ENCODE data around the gene ATP10D.
"Not testable (repeated sequence)": the region's sequence is repeated elsewhere in the genome, so short reads cannot be mapped to it uniquely, and the experiment has no call there.

Gene ATP10D

GRCh38 chr4:47485047-47485692 lies at the start of gene ATP10D:
TSS of gene ATP10D (plus strand) at chr4:47485275. CDS start at chr4:47512541, 27,266 bp downstream.
- DNase-seq (ENCODE audit: low spot score): peak; percentile 83

DNA sequence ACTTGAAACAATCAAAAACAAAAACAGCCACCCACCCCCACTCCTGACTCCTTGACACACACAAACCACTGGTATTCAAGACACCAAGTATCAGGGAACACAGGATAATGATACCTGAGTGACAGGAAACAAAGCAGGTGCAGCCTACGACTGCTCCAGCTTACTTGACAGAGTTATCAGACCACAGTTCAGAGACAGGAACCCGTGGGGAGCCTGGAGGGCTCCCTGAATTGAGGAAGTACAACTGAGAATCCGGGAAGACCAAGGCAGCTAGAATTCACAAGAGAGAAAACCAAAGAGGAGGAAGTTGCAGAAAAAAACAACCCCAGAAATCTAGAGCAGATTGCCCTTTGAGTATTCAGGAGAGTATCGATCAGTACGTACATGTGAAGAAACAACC lies 42.1 kb upstream of the ATP10D start:
- DNase-seq (ENCODE audit: low spot score): peak; percentile 5

DNA sequence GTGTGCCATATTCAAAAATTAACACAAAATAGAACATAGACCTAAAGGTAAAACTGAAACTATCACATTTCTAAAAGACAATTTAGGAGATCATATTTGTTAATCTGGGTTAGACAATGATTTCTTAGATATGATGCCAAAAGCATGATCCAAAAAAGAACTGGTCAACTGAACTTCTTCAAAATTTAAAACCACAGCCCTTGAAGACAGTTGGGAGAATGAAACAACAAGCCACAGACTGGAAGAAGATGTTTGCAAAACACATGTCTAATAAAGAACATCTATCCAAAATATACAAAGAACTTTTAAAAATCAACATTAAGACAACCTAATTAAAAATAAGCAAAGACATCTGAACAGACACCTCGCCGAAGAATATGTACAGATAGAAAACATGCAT lies 41.0 kb upstream of the ATP10D start:
- no peak for DNase-seq (ENCODE audit: low spot score)

GRCh38 chr4:47451657-47452056 lies 33.4 kb upstream of the ATP10D start:
- no peak for DNase-seq (ENCODE audit: low spot score)

GRCh38 chr4:47462799-47463234 lies 22.3 kb upstream of the ATP10D start:
- peak; percentile 21 for DNase-seq (ENCODE audit: low spot score)

DNA sequence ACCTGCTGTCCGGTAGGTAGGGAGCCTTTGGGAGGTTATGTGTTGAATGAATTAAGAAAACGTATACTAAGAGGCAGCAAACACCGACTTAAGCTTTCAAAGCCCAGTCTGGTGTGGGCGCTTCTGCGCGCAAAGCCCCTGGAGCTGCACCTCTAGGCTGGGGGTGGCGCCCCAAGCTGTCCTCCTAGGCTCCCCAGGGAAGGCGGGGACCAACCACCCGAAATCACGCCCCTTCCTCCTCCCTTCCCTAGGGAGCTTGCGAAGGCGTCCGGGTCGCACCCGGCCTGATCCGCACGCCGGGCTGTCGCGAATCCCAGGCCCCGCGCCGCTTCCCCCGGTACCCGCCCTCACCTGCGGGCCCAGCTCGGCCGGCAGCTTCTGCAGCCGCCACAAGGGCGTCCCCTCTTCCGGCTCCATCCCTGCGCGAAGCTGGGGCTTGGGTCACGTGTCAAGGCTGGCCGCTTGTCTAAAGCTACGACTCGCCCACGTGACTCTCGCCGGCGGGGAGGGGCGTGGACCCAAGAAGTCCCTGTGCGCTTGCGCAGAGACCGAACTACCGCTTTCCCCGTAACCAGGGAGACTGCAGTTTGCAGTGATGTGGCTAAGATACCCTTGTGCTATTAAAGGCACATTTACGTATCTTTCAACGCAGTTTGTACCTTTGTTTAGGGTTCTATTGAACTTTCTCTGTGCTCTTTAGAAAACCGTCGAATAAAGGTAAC lies 21.7 kb upstream of the ATP10D start, which contains the start of gene COMMD8:
Gene COMMD8, minus strand, starts transcription at position 468 of the 722 bp plus-strand sequence. Its CDS starts 51 bp downstream, at position 417.
- DNase-seq (ENCODE audit: low spot score): peak; percentile 95

DNA sequence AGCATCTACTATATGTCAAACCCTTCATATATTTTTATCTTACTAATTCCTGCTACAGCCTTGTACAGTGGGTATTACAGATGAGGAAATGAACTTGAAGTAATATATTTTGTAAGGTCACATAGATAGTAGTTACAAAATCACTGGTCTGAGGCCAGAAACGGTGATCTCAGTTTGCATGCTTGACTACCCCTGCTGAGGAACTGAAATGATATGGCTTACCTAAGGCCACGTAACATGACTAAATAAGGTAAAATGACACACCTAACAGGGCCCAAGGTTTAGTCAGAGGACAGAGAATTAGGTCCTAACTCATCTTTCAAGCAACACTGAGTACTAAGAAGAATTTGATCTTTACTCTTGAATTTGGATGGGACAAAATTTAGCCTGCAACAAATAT lies 20.1 kb upstream of the ATP10D start:
- peak; percentile 34 for DNase-seq (ENCODE audit: low spot score)

DNA sequence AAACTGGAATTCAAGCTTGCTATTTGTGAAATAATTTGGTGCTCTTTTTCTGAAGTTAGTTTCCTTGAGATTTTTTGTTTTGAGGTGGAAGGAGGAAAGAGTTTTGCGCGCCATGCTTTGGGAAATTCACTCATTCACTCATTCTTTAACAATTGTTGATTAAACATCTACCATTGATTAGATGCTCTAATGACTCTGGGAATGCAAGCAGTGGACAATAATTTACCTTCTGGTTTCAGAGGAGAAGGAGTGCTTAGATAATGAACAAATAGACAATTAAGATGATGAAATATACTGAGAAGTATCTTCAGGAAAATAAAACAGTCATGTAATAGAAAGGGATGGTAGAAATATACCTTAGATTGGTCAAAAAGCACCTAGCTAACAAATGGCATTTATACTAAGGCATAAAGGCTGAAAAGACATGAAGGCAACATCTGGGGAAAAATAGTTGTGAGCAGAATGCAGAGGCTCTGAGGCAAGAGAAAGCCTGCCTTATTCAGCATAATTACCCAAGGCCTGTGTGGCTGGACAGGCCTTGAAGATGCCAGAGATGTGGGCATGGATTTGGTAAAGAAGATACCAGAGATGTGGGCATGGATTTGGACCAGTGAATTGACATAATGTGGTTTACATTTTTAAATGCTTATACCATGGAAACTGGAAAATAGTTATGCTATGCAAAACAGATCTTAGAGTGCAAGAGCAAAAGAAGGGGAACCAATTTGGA lies 18.9 kb upstream of the ATP10D start:
- DNase-seq (ENCODE audit: low spot score): no peak

DNA sequence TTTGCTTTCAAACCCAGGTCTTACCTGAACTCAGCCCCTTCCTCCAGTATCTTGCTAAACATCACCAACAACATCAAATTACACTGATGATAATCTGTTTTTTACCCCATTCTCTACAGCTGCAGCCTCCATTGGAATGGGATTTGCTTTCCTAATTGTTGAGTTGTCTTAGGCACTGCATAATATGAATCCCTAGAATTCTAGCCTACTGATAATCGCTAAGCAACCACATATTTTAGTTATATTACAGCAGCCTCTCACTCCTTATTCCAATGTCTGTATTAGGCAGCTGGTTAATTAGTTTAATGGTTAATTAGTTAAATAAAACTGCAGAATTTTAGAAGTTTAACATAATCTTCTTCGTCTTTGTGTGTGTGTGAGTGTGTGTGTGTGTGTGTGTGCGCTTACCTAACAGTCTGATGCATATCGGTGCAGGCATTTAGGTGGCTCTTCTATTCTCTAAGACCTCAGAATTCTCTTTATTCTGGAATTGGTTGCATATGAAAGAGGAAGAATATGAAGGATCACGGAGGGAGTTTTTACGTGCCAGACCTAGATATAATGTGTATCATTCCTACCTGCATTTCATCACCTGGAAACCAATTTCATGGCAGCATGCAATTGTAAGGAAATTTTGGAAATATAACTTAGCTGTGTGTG lies 16.2 kb upstream of the ATP10D start:
- DNase-seq (ENCODE audit: low spot score): no peak

- no peak for DNase-seq (ENCODE audit: low spot score)
These were observed 15.1 kb upstream of the ATP10D start for GRCh38 chr4:47469951-47470350.

- DNase-seq (ENCODE audit: low spot score): no peak
These were observed 14.0 kb upstream of the ATP10D start for GRCh38 chr4:47471064-47471463.

DNA sequence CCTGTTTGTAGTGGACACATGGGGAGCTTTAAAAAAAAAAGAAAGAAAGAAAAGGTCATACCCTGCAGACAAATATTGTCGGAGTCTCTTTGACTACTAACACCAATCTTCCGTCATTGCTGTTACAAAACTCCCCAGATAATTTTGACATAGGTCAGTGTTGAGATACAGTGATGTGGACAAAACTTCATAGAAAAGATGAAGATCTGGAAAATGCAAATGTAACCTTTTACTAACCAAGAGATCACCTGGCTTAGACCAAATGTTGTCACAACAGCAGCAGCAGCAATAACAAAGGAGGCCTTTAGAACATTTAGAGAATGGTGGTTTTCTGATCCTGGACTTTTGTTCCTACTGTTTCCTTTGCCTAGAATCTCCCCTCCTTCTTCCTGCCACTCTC lies 13.5 kb upstream of the ATP10D start:
- no peak for DNase-seq (ENCODE audit: low spot score)

DNA sequence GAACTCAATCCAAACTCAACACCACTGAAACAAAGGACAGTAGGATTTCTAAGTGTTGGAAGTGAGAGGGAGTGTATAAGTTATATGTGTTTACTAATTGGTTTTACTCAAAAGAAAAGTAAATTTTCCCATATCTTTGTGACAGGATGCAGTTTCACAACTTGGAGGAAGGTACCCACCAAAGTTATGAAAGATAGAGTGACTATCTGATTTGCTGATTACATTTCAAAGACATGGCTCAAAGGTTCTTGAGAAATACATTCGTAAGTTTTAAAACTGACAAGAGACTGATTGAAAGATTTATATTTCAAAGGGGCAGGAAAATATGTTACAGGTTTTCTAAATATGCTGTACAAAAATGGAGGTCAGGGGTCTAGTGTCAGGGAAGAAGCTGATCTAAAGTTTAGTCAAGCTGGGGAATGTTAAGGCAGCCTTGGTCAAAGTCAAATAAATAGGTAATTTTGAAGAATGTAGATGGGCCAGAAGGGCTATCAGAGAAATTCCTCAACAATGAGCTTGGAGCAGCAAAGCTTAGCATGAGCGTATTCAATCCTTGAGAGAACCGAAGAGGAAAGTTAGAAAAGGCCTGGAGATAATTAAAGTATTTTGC lies 11.8 kb upstream of the ATP10D start:
- no peak for DNase-seq (ENCODE audit: low spot score)

DNA sequence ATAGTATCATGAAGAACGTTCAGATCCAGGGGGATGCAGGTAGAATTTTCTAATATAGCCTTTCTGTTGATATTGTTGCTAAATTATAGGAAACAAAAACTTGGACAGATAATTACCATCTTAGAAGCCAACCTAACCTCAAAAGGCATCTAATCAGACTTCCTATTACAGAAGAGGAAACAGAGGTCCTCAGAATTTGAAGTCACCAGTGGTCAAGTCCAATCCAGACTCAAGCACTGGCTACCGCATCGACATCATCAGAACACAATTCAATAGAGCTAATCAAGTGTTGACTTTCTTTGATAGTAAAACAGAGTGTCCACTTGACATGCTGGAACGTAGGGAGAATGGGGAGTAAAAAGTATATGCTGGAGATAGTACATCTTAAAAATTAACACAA lies 10.3 kb upstream of the ATP10D start:
- no peak for DNase-seq (ENCODE audit: low spot score)

- DNase-seq (ENCODE audit: low spot score): no peak
These were observed 9.7 kb upstream of the ATP10D start for GRCh38 chr4:47475411-47475810.

DNA sequence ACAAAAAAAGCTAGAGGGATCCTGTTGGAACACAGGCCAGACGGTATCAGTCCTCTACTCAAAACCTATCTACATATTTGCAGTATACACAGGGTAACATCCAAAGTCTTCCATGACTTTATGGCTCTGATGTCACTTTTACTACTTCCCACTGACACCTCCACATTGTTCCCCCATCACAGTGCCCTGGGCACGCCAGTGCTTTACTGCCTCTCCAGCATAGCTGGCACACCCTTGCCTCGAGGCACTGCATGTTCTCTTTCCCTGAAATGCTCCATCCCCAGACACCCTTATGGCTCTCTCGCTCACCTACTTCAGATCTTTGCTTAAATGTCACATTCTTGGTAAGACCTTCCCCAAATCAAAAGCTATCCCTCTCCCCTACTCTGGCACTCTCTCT lies 6.3 kb upstream of the ATP10D start:
- DNase-seq (ENCODE audit: low spot score): no peak

DNA sequence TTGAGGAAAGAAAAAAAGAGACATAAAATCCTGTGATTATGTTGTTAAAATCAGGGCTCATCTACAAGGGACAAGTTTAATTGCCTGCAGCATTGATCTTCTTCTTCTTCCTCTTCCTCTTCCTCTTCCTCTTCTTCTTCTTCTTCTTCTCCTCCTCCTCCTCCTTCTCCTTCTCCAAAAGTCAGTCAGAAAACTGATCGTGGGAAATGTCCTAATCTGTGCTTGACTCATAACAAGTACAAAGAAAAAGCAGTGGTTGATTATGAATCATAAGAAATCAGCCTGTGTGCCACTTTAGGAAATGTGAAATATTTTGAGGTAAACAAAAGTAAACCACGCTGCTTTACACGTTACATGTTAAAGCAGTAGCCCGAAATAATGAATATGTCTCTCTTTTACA lies 2.7 kb upstream of the ATP10D start:
- no peak for DNase-seq (ENCODE audit: low spot score)

DNA sequence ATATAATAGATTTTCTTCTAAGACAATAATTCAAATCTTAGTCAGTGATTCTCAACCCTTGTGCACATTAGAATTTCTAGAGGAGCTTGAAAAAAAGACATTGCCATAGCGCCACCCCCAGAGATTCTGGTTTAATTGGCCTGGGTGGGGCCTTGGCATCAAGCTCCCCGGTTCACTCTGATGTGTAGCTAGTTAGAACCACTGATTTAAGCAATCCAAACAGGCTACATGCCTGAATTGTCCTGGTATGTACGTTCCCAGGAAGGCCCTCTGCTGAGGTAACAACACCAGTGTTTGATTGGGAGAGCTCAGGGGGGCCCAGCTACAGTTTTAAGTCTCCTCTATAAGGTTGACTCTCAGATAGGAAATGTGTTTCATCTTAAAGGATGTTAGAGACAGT lies 1.3 kb upstream of the ATP10D start:
- DNase-seq (ENCODE audit: low spot score): peak; percentile 4

DNA sequence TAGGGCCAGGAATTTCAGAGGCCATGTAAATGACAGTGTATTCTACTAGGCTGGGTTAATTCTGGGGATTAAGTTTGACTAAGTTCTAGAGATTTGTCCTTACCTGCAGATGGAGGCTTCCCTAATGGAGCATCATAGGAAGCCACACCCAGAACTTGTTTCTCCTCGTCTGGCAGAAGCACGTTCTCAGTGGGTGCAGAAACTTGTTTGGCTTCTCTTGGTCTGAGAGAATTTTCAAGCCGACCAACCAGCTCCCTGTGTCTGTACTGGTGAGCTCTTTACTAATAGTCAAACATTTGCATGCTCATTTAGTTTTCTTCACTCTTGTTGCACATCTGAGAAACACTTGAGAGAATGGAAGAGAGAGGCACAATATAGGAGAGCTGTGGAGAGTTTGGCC lies 907 bp upstream of the ATP10D start:
- DNase-seq (ENCODE audit: low spot score): peak; percentile 6

- no peak for DNase-seq (ENCODE audit: low spot score)
These were observed 693 bp downstream of the ATP10D start for GRCh38 chr4:47485768-47486167.

GRCh38 chr4:47486231-47486673 lies 1.2 kb downstream of the ATP10D start:
- DNase-seq (ENCODE audit: low spot score): no peak

DNA sequence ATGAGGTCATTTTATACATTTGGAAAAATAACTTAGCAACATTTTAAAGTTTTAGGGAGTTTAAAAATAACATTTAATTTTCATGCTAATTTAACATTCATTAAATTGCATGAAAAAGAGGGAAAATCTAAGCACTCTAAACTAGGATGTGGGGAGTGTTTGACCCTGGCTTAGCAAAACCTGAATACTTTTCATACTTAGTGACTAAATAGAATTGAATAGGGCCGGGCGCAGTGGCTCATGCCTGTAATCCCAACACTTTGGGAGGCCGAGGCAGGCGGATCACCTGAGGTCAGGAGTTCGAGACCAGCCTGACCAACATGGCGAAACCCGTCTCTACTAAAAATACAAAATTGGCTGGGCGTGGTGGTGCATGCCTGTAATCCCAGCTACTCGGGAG lies 1.7 kb downstream of the ATP10D start:
- DNase-seq (ENCODE audit: low spot score): not testable (repeated sequence)
